ENCODE results near the gene CHD6.

The CHD6 gene

GRCh38 chr20:41440882-41441281 lies 177.3 kb downstream of the CHD6 start:
- Histone ChIP-seq H3K4me3 (ENCODE audit: low read depth, low read length) (no peak overlapping the region), H3K4me1 (ENCODE audit: control insufficient read depth, insufficient read depth, low read length) (no peaks in the 10 kb centered on the region), H3K36me3 (ENCODE audit: control insufficient read depth in 2 of 2, insufficient read depth in 1 of 2, low read length in 2 of 2) (peaks cover under 1 to 96% of the 10 kb centered on the region in 2 experiments; a peak in 2 of 3 replicates), H3K9me3 (ENCODE audit: control insufficient read depth, insufficient read depth, low read depth, low read length) (no peaks in the 10 kb centered on the region), H3K27ac (ENCODE audit: extremely low read depth, low read depth, low read length) (no peak overlapping the region)
- POLR2A ChIA-PET = no interaction called here
- TF ChIP-seq ZNF558 (tag by site-specific recombination; IDR thresholded peaks at IDR 0.05) = no peak
- TF ChIP-seq, protein P1, sequence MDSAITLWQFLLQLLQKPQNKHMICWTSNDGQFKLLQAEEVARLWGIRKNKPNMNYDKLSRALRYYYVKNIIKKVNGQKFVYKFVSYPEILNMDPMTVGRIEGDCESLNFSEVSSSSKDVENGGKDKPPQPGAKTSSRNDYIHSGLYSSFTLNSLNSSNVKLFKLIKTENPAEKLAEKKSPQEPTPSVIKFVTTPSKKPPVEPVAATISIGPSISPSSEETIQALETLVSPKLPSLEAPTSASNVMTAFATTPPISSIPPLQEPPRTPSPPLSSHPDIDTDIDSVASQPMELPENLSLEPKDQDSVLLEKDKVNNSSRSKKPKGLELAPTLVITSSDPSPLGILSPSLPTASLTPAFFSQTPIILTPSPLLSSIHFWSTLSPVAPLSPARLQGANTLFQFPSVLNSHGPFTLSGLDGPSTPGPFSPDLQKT (IDR thresholded peaks at IDR 0.05; ENCODE audit: borderline replicate concordance, low read depth, low read length) = no peak
- TF ChIP-seq HOXC10 (CRISPR knock-in tag; IDR thresholded peaks at IDR 0.05) = no peak
- TF ChIP-seq, protein P2, sequence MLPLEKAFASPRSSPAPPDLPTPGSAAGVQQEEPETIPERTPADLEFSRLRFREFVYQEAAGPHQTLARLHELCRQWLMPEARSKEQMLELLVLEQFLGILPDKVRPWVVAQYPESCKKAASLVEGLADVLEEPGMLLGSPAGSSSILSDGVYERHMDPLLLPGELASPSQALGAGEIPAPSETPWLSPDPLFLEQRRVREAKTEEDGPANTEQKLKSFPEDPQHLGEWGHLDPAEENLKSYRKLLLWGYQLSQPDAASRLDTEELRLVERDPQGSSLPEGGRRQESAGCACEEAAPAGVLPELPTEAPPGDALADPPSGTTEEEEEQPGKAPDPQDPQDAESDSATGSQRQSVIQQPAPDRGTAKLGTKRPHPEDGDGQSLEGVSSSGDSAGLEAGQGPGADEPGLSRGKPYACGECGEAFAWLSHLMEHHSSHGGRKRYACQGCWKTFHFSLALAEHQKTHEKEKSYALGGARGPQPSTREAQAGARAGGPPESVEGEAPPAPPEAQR (tag by site-specific recombination; IDR thresholded peaks at IDR 0.05) = no peak
- TF ChIP-seq ZNF16 (tag by site-specific recombination; IDR thresholded peaks at IDR 0.05; ENCODE audit: low read depth) = no peak
- TF ChIP-seq SCRT1 (tag by site-specific recombination; IDR thresholded peaks at IDR 0.05; ENCODE audit: borderline replicate concordance) = no peak
- TF ChIP-seq INSM2 (tag by site-specific recombination; IDR thresholded peaks at IDR 0.05) = no peak
- no peak for TF ChIP-seq ZNF548 (tag by site-specific recombination; IDR thresholded peaks at IDR 0.05)
- no peak for TF ChIP-seq ZNF513 (tag by site-specific recombination; IDR thresholded peaks at IDR 0.05)
- CTCF ChIA-PET = no interaction called here

DNA sequence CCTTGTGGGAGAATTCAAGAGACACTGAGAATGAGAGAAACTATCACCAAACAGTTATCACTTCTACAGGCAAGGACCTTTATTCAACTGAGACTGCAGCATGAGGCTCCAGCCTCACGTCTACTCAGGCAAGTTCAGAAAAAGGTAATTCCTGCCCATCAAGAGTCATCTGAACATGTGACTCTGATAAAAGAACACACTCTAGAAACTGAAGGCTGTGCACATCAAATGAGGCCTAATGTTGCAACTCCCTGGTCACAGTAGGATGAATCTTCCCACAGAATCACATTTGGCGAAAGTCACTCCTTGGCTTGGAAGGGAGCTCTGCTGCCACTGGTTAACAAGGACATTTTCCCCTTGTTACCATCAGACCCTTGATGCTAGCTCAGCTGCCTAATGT lies 180.3 kb downstream of the CHD6 start:
- peaks cover 21 to 79% of the 10 kb centered on the region in 2 experiments for H3K36me3 ChIP-seq (ENCODE audit: control insufficient read depth in 2 of 2, insufficient read depth in 1 of 2, low read length in 2 of 2)

GRCh38 chr20:41436679-41437078 lies 181.5 kb downstream of the CHD6 start:
- ChIA-PET POLR2A (no interaction called here), CTCF (no interaction called here)
- H3K4me1 ChIP-seq (ENCODE audit: control insufficient read depth, insufficient read depth, low read length) = no peaks in the 10 kb centered on the region
- peaks cover 21 to 68% of the 10 kb centered on the region in 2 experiments for H3K36me3 ChIP-seq (ENCODE audit: control insufficient read depth in 2 of 2, insufficient read depth in 1 of 2, low read length in 2 of 2)
- H3K9me3 ChIP-seq (ENCODE audit: control insufficient read depth, insufficient read depth, low read depth, low read length) = no peaks in the 10 kb centered on the region
- H3K27ac ChIP-seq (ENCODE audit: extremely low read depth, low read depth, low read length) = no peak overlapping the region
- no peak overlapping the region for H3K4me3 ChIP-seq (ENCODE audit: low read depth, low read length)
- TF ChIP-seq ZNF155 (tag by site-specific recombination; IDR thresholded peaks at IDR 0.05) (no peak), ZNF664 (tag by site-specific recombination; IDR thresholded peaks at IDR 0.05) (no peak), ZNF138 (tag by site-specific recombination; IDR thresholded peaks at IDR 0.05; ENCODE audit: borderline replicate concordance) (no peak), ZNF48 (tag by site-specific recombination; IDR thresholded peaks at IDR 0.05) (no peak), ZNF37A (tag by site-specific recombination; IDR thresholded peaks at IDR 0.05) (no peak), ZNF175 (tag by site-specific recombination; IDR thresholded peaks at IDR 0.05) (no peak), ZNF354C (tag by site-specific recombination; IDR thresholded peaks at IDR 0.05; ENCODE audit: borderline replicate concordance, low read depth) (no peak), HOXD13 (CRISPR knock-in tag; IDR thresholded peaks at IDR 0.05; ENCODE audit: borderline replicate concordance) (no peak), SP7 (tag by site-specific recombination; IDR thresholded peaks at IDR 0.05) (no peak), WT1 (tag by site-specific recombination; IDR thresholded peaks at IDR 0.05) (no peak), ZNF16 (tag by site-specific recombination; IDR thresholded peaks at IDR 0.05; ENCODE audit: low read depth) (no peak), GLI4 (tag by site-specific recombination; IDR thresholded peaks at IDR 0.05) (no peak), ZNF560 (tag by site-specific recombination; IDR thresholded peaks at IDR 0.05; ENCODE audit: borderline replicate concordance) (no peak), SP2 (tag by site-specific recombination; IDR thresholded peaks at IDR 0.05) (no peak)

More for the DNA sequence above, 180.3 kb downstream of the CHD6 start:
- TF ChIP-seq ZBTB8A (tag by site-specific recombination; IDR thresholded peaks at IDR 0.05) (no peak), ZNF155 (tag by site-specific recombination; IDR thresholded peaks at IDR 0.05) (no peak), KLF16 (tag by site-specific recombination; IDR thresholded peaks at IDR 0.05) (no peak), ZNF366 (tag by site-specific recombination; conservative IDR thresholded peaks at IDR 0.05) (no peak), ZNF654 (tag by site-specific recombination; IDR thresholded peaks at IDR 0.05; ENCODE audit: low read depth) (no peak), ZNF513 (tag by site-specific recombination; IDR thresholded peaks at IDR 0.05) (no peak)
- POLR2A ChIA-PET = no interaction called here
- Histone ChIP-seq H3K4me1 (ENCODE audit: control insufficient read depth, insufficient read depth, low read length) (no peaks in the 10 kb centered on the region), H3K4me3 (ENCODE audit: low read depth, low read length) (no peak overlapping the region), H3K27ac (ENCODE audit: extremely low read depth, low read depth, low read length) (no peak overlapping the region), H3K9me3 (ENCODE audit: control insufficient read depth, insufficient read depth, low read depth, low read length) (no peaks in the 10 kb centered on the region)
- CTCF ChIA-PET = interaction anchor here (0.7 kb wide), 2 partner anchors 636 to 873 kb away, joined by 3 to 4 read pairs; no protein-coding TSS in a partner anchor
